ENCODE data around the gene PCOLCE2. TPM values are rescaled to one million over a fixed set of nuclear protein-coding genes. Genes with fewer than 3 reads are reported as not detected.

Gene PCOLCE2
- total RNA-seq, 2 donors from 2014 or later: 122 to 157 TPM

GRCh38 chr3:142858043-142858442 lies 30.8 kb downstream of the PCOLCE2 start:
- Histone ChIP-seq H3K27ac (no peak overlapping the region), H3K9me3 (no peaks in the 10 kb centered on the region), H3K4me1 (ENCODE audit: control insufficient read depth in 1 of 2, low read depth in 2 of 2) (peaks cover 0 to 2% of the 10 kb centered on the region in 2 donors), H3K36me3 (no peaks in the 10 kb centered on the region), H3K27me3 (replicated peaks; ENCODE audit: insufficient read depth) (no peaks in the 10 kb centered on the region), H3K4me3 (no peak overlapping the region)
- no peak for TF ChIP-seq CTCF (IDR thresholded peaks at IDR 0.05)
- ATAC-seq (ENCODE audit: insufficient number of reproducible peaks, low FRiP score, low read depth) (no peak), DNase-seq (ENCODE audit: low spot score) (no peak)

- no peaks in the 10 kb centered on the region for H3K36me3 ChIP-seq
- DNase-seq (ENCODE audit: low spot score): no peak
- TF ChIP-seq CTCF (IDR thresholded peaks at IDR 0.05): no peak
- no peaks in the 10 kb centered on the region for H3K4me1 ChIP-seq (ENCODE audit: control insufficient read depth in 1 of 2, low read depth in 2 of 2)
- no peaks in the 10 kb centered on the region for H3K27me3 ChIP-seq (replicated peaks; ENCODE audit: insufficient read depth)
- no peak overlapping the region for H3K27ac ChIP-seq
- no peak overlapping the region for H3K4me3 ChIP-seq
- H3K9me3 ChIP-seq: no peaks in the 10 kb centered on the region
- ATAC-seq (ENCODE audit: insufficient number of reproducible peaks, low FRiP score, low read depth): no peak
These were observed 31.8 kb downstream of the PCOLCE2 start for GRCh38 chr3:142857056-142857455.

- no peak for TF ChIP-seq CTCF (IDR thresholded peaks at IDR 0.05)
- DNase-seq (ENCODE audit: low spot score): no peak
- Histone ChIP-seq H3K27me3 (replicated peaks; ENCODE audit: insufficient read depth) (no peaks in the 10 kb centered on the region), H3K4me3 (no peak overlapping the region), H3K27ac (no peak overlapping the region), H3K4me1 (ENCODE audit: control insufficient read depth in 1 of 2, low read depth in 2 of 2) (no peaks in the 10 kb centered on the region), H3K9me3 (no peaks in the 10 kb centered on the region), H3K36me3 (no peaks in the 10 kb centered on the region)
- no peak for ATAC-seq (ENCODE audit: insufficient number of reproducible peaks, low FRiP score, low read depth)
These were observed 35.4 kb downstream of the PCOLCE2 start for GRCh38 chr3:142853270-142854168.

- ATAC-seq (ENCODE audit: insufficient number of reproducible peaks, low FRiP score, low read depth): no peak
- Histone ChIP-seq H3K9me3 (no peaks in the 10 kb centered on the region), H3K27ac (no peak overlapping the region), H3K4me1 (ENCODE audit: control insufficient read depth in 1 of 2, low read depth in 2 of 2) (peaks cover 4 to 8% of the 10 kb centered on the region in 2 donors), H3K36me3 (no peaks in the 10 kb centered on the region), H3K27me3 (replicated peaks; ENCODE audit: insufficient read depth) (no peaks in the 10 kb centered on the region), H3K4me3 (no peak overlapping the region)
- TF ChIP-seq CTCF (IDR thresholded peaks at IDR 0.05): no peak
- no peak for DNase-seq (ENCODE audit: low spot score)
These were observed 36.9 kb downstream of the PCOLCE2 start for GRCh38 chr3:142852009-142852408.

GRCh38 chr3:142850395-142851023 lies 38.4 kb downstream of the PCOLCE2 start:
- H3K4me1 ChIP-seq (ENCODE audit: control insufficient read depth in 1 of 2, low read depth in 2 of 2): peaks cover 4 to 13% of the 10 kb centered on the region in 2 donors
- H3K4me3 ChIP-seq: no peak overlapping the region
- H3K27ac ChIP-seq: no peak overlapping the region
- H3K27me3 ChIP-seq (replicated peaks; ENCODE audit: insufficient read depth): no peaks in the 10 kb centered on the region
- H3K9me3 ChIP-seq: no peaks in the 10 kb centered on the region
- no peak for DNase-seq (ENCODE audit: low spot score)
- TF ChIP-seq CTCF (IDR thresholded peaks at IDR 0.05): no peak
- ATAC-seq (ENCODE audit: insufficient number of reproducible peaks, low FRiP score, low read depth): no peak
- no peaks in the 10 kb centered on the region for H3K36me3 ChIP-seq
